ENCODE data around the gene DHCR24. TPM values are rescaled to one million over a fixed set of nuclear protein-coding genes. Genes with fewer than 3 reads are reported as not detected.

Gene DHCR24
- total RNA-seq, 1 donor from 2014 or later = 118 TPM

GRCh38 chr1:54857141-54857540 is 29.9 kb downstream of the DHCR24 start:
- no peak for TF ChIP-seq CTCF (IDR thresholded peaks at IDR 0.05; ENCODE audit: insufficient read depth, low read length, severe bottlenecking)
- Histone ChIP-seq H3K36me3 (ENCODE audit: control insufficient read depth, insufficient read depth, low read length) (peaks cover 46% of the 10 kb centered on the region), H3K4me3 (ENCODE audit: low read depth, low read length) (no peak overlapping the region), H3K27me3 (ENCODE audit: control insufficient read depth, insufficient read depth, low read length) (no peaks in the 10 kb centered on the region)
- DNase-seq (ENCODE audit: low read depth) (no peak), FAIRE-seq (no peak)

DNA sequence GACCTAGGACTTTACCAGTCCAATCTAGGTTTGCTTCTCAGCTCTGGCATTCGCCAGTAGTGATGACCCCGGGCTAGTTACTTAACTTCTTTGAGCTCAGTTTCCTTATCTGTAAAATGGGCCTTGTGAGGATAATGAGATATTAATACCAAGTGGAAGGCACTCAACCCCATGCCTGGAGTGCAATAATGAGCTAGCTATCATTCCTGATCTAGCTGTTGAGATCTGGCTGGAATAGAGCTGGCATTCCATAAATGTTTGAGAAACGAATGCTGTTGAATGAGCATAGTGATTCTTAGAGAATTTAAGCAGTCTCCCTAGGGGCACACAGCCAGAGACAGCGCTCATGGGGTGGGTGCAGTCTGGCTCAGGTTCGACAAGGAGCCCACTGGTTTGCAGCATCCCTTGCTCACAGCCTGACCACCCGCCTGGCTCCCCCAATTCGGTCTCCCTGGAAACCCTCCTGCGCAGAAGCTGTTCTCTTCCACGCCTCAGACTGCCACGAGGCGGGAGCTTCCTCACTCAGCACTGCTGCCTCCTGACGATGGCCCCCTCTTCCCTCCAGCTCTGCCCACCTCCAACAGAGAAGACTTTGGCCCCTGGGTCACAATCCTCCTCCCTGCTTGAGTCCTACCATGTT is 32.5 kb downstream of the DHCR24 start:
- DNase-seq (ENCODE audit: low read depth) (no peak), FAIRE-seq (no peak)
- no peak for TF ChIP-seq CTCF (IDR thresholded peaks at IDR 0.05; ENCODE audit: insufficient read depth, low read length, severe bottlenecking)
- Histone ChIP-seq H3K4me3 (ENCODE audit: low read depth, low read length) (no peak overlapping the region), H3K27me3 (ENCODE audit: control insufficient read depth, insufficient read depth, low read length) (no peaks in the 10 kb centered on the region), H3K36me3 (ENCODE audit: control insufficient read depth, insufficient read depth, low read length) (peaks cover 60% of the 10 kb centered on the region)

DNA sequence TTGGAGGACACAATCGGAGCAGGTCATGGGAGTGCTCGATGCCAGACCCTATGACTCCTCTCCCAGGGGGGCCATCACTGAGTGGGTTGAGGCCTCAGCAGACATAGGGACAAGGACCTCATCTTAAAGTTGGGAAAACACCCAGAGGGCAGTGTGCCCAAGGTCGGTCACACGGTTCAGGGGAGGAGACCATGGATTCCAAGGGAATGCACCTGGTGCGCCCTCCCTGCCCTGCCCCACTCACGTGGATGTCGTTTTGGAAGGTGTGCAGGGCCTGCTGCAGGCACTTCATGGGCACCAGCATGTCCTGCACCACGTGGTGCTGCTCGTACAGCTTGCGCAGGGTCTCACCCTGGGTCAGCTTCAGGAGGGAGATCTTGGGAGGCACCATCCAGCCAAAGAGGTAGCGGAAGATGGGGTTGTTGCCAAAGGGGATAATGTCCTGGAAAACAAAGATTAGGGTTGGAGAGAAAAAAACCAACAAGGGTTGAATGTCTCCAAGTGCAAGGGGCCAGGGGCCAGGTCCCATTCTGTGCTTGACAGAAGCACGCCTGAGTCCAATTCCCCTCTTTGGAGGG is 33.1 kb downstream of the DHCR24 start:
- Histone ChIP-seq H3K36me3 (ENCODE audit: control insufficient read depth, insufficient read depth, low read length) (peaks cover 60% of the 10 kb centered on the region), H3K27me3 (ENCODE audit: control insufficient read depth, insufficient read depth, low read length) (no peaks in the 10 kb centered on the region), H3K4me3 (ENCODE audit: low read depth, low read length) (no peak overlapping the region)
- FAIRE-seq (no peak), DNase-seq (ENCODE audit: low read depth) (no peak)
- no peak for TF ChIP-seq CTCF (IDR thresholded peaks at IDR 0.05; ENCODE audit: insufficient read depth, low read length, severe bottlenecking)

GRCh38 chr1:54853096-54853792 is 33.8 kb downstream of the DHCR24 start:
- TF ChIP-seq CTCF (IDR thresholded peaks at IDR 0.05; ENCODE audit: insufficient read depth, low read length, severe bottlenecking) = no peak
- no peak for DNase-seq (ENCODE audit: low read depth)
- Histone ChIP-seq H3K4me3 (ENCODE audit: low read depth, low read length) (no peak overlapping the region), H3K36me3 (ENCODE audit: control insufficient read depth, insufficient read depth, low read length) (peaks cover 59% of the 10 kb centered on the region), H3K27me3 (ENCODE audit: control insufficient read depth, insufficient read depth, low read length) (no peaks in the 10 kb centered on the region)
- FAIRE-seq = peak; percentile 88

- no peak for TF ChIP-seq CTCF (IDR thresholded peaks at IDR 0.05; ENCODE audit: insufficient read depth, low read length, severe bottlenecking)
- Histone ChIP-seq H3K4me3 (ENCODE audit: low read depth, low read length) (no peak overlapping the region), H3K36me3 (ENCODE audit: control insufficient read depth, insufficient read depth, low read length) (peaks cover 56% of the 10 kb centered on the region), H3K27me3 (ENCODE audit: control insufficient read depth, insufficient read depth, low read length) (no peaks in the 10 kb centered on the region)
- no peak for DNase-seq (ENCODE audit: low read depth)
- peak; percentile 58 for FAIRE-seq
Observed at GRCh38 chr1:54851936-54852524, 35.0 kb downstream of the DHCR24 start.
